SK-N-SH (cell line): ENCODE measurements around the gene SYCE1.

Experiments used
- CTCF ChIP-seq: fragments of 200-600 bp; sonication (generic); IDR thresholded peaks from 2 replicates; pipeline ENCODE4 v1.6.1; 2017; ENCODE audit warnings: antibody characterized with exemption, mild to moderate bottlenecking, moderate library complexity
- EP300 ChIP-seq, 2 experiments: IDR thresholded peaks; 2 replicates each; pipeline versions ENCODE4 v1.4.0 to v1.6.1; 2012; ENCODE audit warnings: borderline replicate concordance in 1 of 2, low read depth in 1 of 2, low read length in 1 of 2
- NRF1 ChIP-seq: IDR thresholded peaks from 2 replicates; pipeline ENCODE4 v1.6.1; 2012; ENCODE audit warnings: low read depth, mild to moderate bottlenecking, low read length
- RFX5 ChIP-seq: IDR thresholded peaks from 2 replicates; pipeline ENCODE4 v1.6.1; 2012; ENCODE audit warnings: mild to moderate bottlenecking, improper control_type of control experiment, low read length
- TAF1 ChIP-seq: IDR thresholded peaks from 2 replicates; pipeline ENCODE4 v1.6.1; 2012; ENCODE audit warnings: low read depth, mild to moderate bottlenecking, low read length, moderate library complexity, borderline replicate concordance

- TF ChIP-seq CTCF (no peak), TAF1 (no peak), RFX5 (no peak), NRF1 (no peak), EP300 (IDR thresholded peaks at IDR 0.05; ENCODE audit: borderline replicate concordance in 1 of 2, low read depth in 1 of 2, low read length in 1 of 2) (no peak)
Measured at GRCh38 chr10:133511408-133511807, 54.0 kb downstream of the SYCE1 start.
